Measurements from ENCODE around the gene BCL11B.

GRCh38 chr14:99177886-99178835 lies 93.8 kb downstream of the BCL11B start:
- TF ChIP-seq CTCF (IDR thresholded peaks at IDR 0.05) (no peak), POLR2A (IDR thresholded peaks at IDR 0.05) (no peak)

Measured in Peyer's patch (tissue), 4 donors.